T-helper 2 cell (primary cell): ENCODE data around the gene MKRN2OS.

ENCODE experiments used
- DNase-seq, 5 experiments: peaks; one replicate each; pipeline versions ENCODE4 v3.0.0 to v3.0.0-alpha.2; 2012 to 2022

The MKRN2OS gene

GRCh38 chr3:12512534-12513118, 32.7 kb downstream of the MKRN2OS start:
- DNase-seq, result no peak

GRCh38 chr3:12509466-12509865, 35.8 kb downstream of the MKRN2OS start:
- DNase-seq, result no peak

GRCh38 chr3:12508291-12508700, 37.0 kb downstream of the MKRN2OS start:
- no peak for DNase-seq

GRCh38 chr3:12507591-12508281, 37.6 kb downstream of the MKRN2OS start:
- DNase-seq, result no peak

- no peak for DNase-seq
Observed at GRCh38 chr3:12506201-12506709, 39.0 kb downstream of the MKRN2OS start.

GRCh38 chr3:12503126-12503957, 42.0 kb downstream of the MKRN2OS start:
- no peak for DNase-seq

- DNase-seq, result no peak
Observed at GRCh38 chr3:12501360-12502020, 43.8 kb downstream of the MKRN2OS start.

- DNase-seq, result no peak
Observed at GRCh38 chr3:12499474-12499873, 45.8 kb downstream of the MKRN2OS start.

- no peak for DNase-seq
Observed at GRCh38 chr3:12496453-12496761, 48.9 kb downstream of the MKRN2OS start.

- DNase-seq, result no peak
Observed at GRCh38 chr3:12495749-12496452, 49.4 kb downstream of the MKRN2OS start.

GRCh38 chr3:12490547-12490946, 54.8 kb downstream of the MKRN2OS start:
- DNase-seq, result no peak

GRCh38 chr3:12489832-12490231, 55.5 kb downstream of the MKRN2OS start:
- DNase-seq, result no peak
